Activated T-helper 2 cell treated with anti-CD3 and anti-CD28 coated beads, Interferon-gamma antibody, Interleukin-2, Interleukin-4, amounts not matched to agents 10 μg/mL and 5 μg/mL and 100 μg/mL, durations not matched to agents 14 hours and 24 hours and 36 hours (primary cell): ENCODE results near the gene IRF2BP1. TPM values are rescaled to one million over a fixed set of nuclear protein-coding genes. Genes with fewer than 3 reads are reported as not detected.

Experiments
- DNase-seq: peaks from one replicate; pipeline ENCODE4 v3.0.0; 2021; ENCODE audit warnings: low spot score
- H3K27ac Mint-ChIP-seq: one replicate; pipeline ENCODE4 v1.8.0; 2021; ENCODE audit warnings: mixed read lengths
- H3K27me3 Mint-ChIP-seq: one replicate; pipeline ENCODE4 v1.8.0; 2021; ENCODE audit warnings: low read depth, mixed read lengths
- H3K36me3 Mint-ChIP-seq: one replicate; pipeline ENCODE4 v1.8.0; 2021; ENCODE audit warnings: low read depth, mixed read lengths
- H3K4me1 Mint-ChIP-seq: one replicate; pipeline ENCODE4 v1.8.0; 2021; ENCODE audit warnings: low read depth, mixed read lengths
- H3K4me3 Mint-ChIP-seq: one replicate; pipeline ENCODE4 v1.8.0; 2021; ENCODE audit warnings: low read depth, mild to moderate bottlenecking, moderate library complexity, mixed read lengths
- H3K9me3 Mint-ChIP-seq: one replicate; pipeline ENCODE4 v1.8.0; 2021; ENCODE audit warnings: mixed read lengths
- intact Hi-C: fragments of 100-400 bp; cut with micrococcal nuclease; formaldehyde crosslinking; loops from one replicate; pipeline ENCODE4 v1.15.1; 2023
- total RNA-seq: library from RNA; stranded (reverse); gene quantifications from 2 replicates; pipeline ENCODE4 v1.2.3, GENCODE V29; 2022

IRF2BP1 gene
- total RNA-seq, 1 donor from 2014 or later = 17.1 TPM

- peaks cover 5% of the 10 kb centered on the region for H3K27me3 Mint-ChIP-seq
- H3K27ac Mint-ChIP-seq = no peak overlapping the region
- peaks cover 31% of the 10 kb centered on the region for H3K4me1 Mint-ChIP-seq
- H3K4me3 Mint-ChIP-seq = no peak overlapping the region
- intact Hi-C loops = loop anchor here (2.0 kb wide), 1 partner anchor 15 kb away; the partner anchor contains the start of gene MYPOP
- no peaks in the 10 kb centered on the region for H3K36me3 Mint-ChIP-seq
- no peak for DNase-seq
- no peaks in the 10 kb centered on the region for H3K9me3 Mint-ChIP-seq
These were observed 31.6 kb upstream of the IRF2BP1 start for GRCh38 chr19:45917421-45918091.

DNA sequence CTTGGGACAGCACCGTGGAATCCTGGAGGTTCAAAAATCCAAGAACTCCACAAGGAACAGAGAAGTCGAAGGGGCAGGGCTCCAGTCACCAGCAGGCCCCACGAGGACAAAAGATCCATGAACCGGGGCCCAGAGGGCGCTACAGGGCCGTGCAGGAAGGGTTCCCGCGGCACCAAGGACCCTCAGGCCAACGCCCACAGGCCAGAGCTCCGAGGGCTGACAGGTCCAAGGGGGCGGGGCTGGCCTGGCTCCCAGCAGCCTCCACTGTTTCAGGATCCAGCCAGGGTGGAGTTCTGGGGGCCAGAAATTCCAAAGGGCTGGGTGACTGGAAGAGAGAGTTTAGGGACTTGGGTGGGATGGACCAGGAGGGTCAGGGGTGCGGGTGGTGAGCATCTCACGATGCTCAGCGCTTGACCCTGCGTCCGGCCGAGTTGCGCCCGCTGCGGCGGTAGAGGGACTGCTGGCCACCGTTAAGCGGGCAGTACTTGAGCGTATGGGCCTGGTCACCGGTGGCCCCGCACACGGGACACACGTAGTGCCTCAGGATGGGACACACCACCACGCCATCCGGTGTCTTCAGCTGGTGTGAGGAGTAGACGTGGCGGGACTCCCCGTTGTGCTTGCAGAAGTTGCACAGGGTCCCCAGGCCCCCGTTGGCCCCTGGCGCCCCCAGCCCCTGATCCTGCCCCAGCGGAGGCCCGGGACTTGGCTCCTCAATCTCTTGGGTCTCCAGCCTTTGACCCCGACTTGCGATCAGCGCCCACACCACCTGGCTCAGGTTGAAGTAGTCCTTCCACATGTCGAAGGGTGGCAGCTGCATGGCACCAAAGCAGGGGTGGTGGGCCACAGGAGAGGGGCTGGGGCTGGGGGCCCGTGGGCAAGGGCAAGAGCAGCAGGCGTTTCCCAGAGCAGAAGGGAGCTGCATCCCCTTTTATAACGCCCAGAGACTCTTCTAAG lies 28.2 kb upstream of the IRF2BP1 start, which contains the start of gene NANOS2:
Gene NANOS2, minus strand, starts transcription at position 905 of the 957 bp plus-strand sequence. Its CDS starts 85 bp downstream, at position 820.
- no peak within 1 kb of the TSS for H3K4me3 Mint-ChIP-seq

GRCh38 chr19:45911291-45911690 lies 25.4 kb upstream of the IRF2BP1 start:
- intact Hi-C loops = no loop called here
- no peak overlapping the region for H3K4me3 Mint-ChIP-seq
- peaks cover 6% of the 10 kb centered on the region for H3K4me1 Mint-ChIP-seq
- no peaks in the 10 kb centered on the region for H3K36me3 Mint-ChIP-seq
- H3K9me3 Mint-ChIP-seq = no peaks in the 10 kb centered on the region
- peaks cover 13% of the 10 kb centered on the region for H3K27me3 Mint-ChIP-seq
- H3K27ac Mint-ChIP-seq = no peak overlapping the region
- DNase-seq = no peak

More for the DNA sequence above, 28.2 kb upstream of the IRF2BP1 start, which contains the start of gene NANOS2:
- Mint-ChIP-seq H3K4me1 (peaks cover 17% of the 10 kb centered on the region), H3K27ac (no peak within 1 kb of the TSS), H3K36me3 (no peaks in the 10 kb centered on the region), H3K27me3 (peaks cover 13% of the 10 kb centered on the region), H3K9me3 (no peaks in the 10 kb centered on the region)
- no peak for DNase-seq
- intact Hi-C loops = no loop called here

- intact Hi-C loops = no loop called here
- Mint-ChIP-seq H3K36me3 (no peaks in the 10 kb centered on the region), H3K27ac (no peak overlapping the region), H3K4me1 (peaks cover 5% of the 10 kb centered on the region), H3K4me3 (no peak overlapping the region), H3K27me3 (peaks cover 13% of the 10 kb centered on the region), H3K9me3 (no peaks in the 10 kb centered on the region)
- DNase-seq = no peak
These were observed 23.0 kb upstream of the IRF2BP1 start for GRCh38 chr19:45908956-45909355.

GRCh38 chr19:45906221-45906620 lies 20.3 kb upstream of the IRF2BP1 start:
- no peaks in the 10 kb centered on the region for H3K36me3 Mint-ChIP-seq
- intact Hi-C loops = no loop called here

GRCh38 chr19:45905011-45905410 lies 19.1 kb upstream of the IRF2BP1 start:
- Mint-ChIP-seq H3K4me3 (no peak overlapping the region), H3K9me3 (no peaks in the 10 kb centered on the region), H3K27ac (no peak overlapping the region), H3K27me3 (peaks cover 3% of the 10 kb centered on the region), H3K4me1 (peaks cover 13% of the 10 kb centered on the region), H3K36me3 (peaks cover 10% of the 10 kb centered on the region)
- no peak for DNase-seq
- intact Hi-C loops = no loop called here

More at GRCh38 chr19:45906221-45906620, 20.3 kb upstream of the IRF2BP1 start:
- no peak overlapping the region for H3K4me3 Mint-ChIP-seq
- DNase-seq = no peak
- peaks cover 7% of the 10 kb centered on the region for H3K4me1 Mint-ChIP-seq
- H3K27me3 Mint-ChIP-seq = peaks cover 6% of the 10 kb centered on the region
- no peak overlapping the region for H3K27ac Mint-ChIP-seq
- H3K9me3 Mint-ChIP-seq = no peaks in the 10 kb centered on the region

DNA sequence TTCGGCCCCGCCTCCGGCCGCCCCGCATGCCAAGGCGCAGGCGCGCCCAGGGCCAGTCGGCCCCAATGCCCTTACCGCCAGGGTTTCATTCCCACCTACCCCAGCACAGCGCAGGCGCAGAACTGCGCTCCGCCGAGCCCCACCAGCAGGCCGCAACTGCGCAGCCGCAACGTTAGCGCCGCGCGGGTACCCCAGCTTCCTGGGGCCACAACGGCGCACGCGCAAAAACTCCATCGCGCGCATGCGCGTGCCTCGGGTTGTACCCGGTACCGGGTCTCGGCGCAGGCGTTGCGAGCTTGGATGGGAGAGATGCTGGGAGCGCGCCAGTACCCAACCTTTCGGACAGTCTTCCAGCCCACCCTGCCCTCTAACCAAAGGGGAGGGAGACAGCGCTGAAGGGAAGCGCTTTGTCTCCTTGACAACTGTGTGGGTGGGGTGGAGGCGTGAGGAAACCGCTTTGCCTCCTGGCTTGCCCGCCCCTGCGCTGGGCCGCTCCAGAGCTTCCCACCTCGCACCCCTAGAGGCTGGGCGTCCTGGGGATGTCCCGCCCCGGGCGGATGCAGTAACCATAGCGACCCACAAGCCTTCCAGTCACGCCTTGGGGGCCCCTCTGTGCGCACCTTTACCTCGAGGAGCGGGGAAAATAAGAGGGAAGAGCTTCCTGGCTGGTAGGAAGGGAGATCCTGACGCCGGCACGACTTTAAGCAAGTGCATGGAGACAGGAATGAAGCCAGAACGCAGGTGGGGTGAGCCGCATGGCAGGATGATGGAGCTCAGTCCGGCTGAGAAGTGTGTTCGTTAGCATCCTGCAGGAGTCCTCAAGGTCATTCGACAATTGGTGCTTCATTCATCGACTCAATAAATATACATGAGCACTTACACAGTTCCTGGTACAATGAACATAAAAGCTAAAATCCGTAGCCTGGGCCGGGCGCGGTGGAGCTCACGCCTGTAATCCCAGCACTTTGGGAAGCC lies 17.0 kb upstream of the IRF2BP1 start:
- DNase-seq = peak; percentile 100
- Mint-ChIP-seq H3K4me3 (peak overlapping the region; percentile 93), H3K4me1 (peaks cover 8% of the 10 kb centered on the region), H3K9me3 (no peaks in the 10 kb centered on the region), H3K27ac (peak overlapping the region; percentile 69), H3K27me3 (no peaks in the 10 kb centered on the region), H3K36me3 (peaks cover 24% of the 10 kb centered on the region)
- intact Hi-C loops = loop anchor here (1.0 to 5.0 kb wide), 4 partner anchors 14 to 94 kb away; partner anchors contain the start of genes CCDC61, IRF2BP1 and SYMPK

DNA sequence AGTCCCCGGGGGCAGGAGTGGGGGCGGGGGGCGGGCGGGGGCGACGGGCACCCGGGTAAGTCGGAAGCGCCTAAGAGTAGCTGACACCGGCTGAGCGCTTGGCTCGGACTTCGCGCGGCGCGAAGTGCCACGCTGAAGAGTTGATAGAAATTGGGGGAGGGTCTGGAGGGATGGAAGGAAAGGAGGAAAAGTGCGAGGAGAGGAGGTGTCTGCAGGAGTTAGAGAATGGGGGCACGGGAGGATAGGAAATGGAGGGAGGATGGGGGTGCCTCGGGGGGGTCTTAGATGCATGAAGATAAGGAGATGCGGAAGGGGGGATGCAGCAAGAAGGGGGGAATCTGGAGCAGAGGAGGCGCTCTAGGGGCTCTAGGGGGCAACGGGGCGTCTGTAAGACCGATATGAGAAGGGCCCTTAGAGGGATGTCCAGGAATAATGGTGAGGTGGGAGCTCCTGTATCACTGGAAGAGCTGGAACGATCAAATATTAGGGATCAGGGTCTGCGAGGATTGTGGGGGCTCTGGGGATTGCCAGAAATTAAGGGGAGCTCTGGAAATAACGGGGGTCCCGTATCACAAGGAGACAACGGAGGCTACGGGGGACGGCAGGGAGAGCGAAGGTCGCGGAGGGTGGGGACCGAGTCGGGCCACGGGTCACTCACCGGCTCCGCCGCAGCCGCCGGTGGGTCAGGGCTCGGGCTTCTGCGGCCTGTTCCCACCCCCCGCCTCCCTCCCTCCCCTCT lies 16.1 kb upstream of the IRF2BP1 start, which contains the start of gene MYPOP:
Gene MYPOP, minus strand, starts transcription at position 702 of the 739 bp plus-strand sequence. CDS start 840 bp downstream, outside the sequence.
- Mint-ChIP-seq H3K27ac (peak within 1 kb of the TSS; percentile 79), H3K4me1 (peaks cover 8% of the 10 kb centered on the region), H3K36me3 (peaks cover 24% of the 10 kb centered on the region), H3K4me3 (peak within 1 kb of the TSS; percentile 93), H3K27me3 (no peaks in the 10 kb centered on the region), H3K9me3 (no peaks in the 10 kb centered on the region)
- intact Hi-C loops = loop anchor here (1.0 to 5.0 kb wide), 4 partner anchors 15 to 95 kb away; partner anchors contain the start of genes CCDC61, IRF2BP1 and SYMPK
- no peak for DNase-seq

DNA sequence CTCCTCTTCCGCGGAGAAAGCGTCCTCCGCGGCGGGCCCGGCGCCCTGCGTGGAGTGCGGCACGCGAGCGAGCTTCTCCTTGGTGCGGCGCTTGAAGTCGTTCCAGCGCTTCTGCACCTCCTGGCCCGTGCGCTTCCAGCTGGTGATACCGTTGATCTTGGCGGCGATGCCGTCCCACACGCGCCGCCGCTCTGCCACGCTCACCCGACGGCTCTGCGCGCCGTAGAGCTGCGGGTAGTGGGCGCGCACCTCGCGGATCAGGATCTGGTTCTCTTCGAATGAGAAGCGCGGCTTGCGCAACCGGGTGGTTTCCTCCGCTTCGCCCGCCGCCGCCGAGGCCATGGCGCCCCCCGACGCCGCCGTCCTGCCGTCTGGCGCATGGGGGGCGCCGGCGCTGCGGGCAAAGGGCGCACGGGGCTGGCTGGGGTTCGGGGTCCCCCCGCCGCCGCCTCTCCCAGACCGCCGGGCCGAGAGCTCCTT lies 15.5 kb upstream of the IRF2BP1 start:
- Mint-ChIP-seq H3K4me3 (no peak overlapping the region), H3K27ac (no peak overlapping the region), H3K36me3 (peaks cover 24% of the 10 kb centered on the region), H3K4me1 (peaks cover 8% of the 10 kb centered on the region), H3K27me3 (no peaks in the 10 kb centered on the region), H3K9me3 (no peaks in the 10 kb centered on the region)
- DNase-seq = no peak
- intact Hi-C loops = loop anchor here (5.0 kb wide), 1 partner anchor 96 kb away; the partner anchor contains the start of gene CCDC61

DNA sequence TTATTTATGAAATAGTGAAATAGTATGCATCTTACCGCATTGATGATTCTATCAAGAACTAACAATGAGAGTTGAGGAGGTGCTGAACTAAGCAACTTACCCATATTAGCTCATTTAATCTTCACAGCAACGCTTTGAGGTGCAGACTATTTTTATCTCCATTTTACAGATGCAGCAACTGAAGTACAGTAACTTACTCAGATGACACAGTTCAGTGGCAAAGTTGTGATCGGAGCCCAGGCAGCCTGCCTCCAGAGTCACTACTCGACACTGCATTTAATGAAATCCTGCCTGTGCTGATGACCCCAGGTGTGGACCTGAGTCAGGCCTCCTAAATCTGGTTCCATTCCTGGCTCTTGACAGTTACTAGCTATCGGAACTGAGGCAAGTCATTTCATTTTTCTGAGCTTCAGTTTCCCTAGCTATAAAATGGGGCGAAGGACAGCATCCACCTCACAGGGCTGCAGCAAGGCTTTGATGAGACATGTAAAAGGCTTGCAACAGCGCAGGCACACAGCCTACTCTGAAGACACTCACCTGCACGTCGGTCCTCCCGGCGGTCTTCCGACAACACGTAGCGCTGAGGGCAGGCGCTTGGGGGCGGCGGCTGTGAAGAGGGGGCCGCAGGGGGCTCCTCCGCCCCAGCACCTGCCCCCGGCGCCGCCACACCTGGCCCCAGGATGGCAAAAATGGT lies 14.9 kb upstream of the IRF2BP1 start:
- H3K27ac Mint-ChIP-seq = no peak overlapping the region
- H3K4me3 Mint-ChIP-seq = peak overlapping the region; percentile 45
- peaks cover 8% of the 10 kb centered on the region for H3K4me1 Mint-ChIP-seq
- no peak for DNase-seq
- H3K36me3 Mint-ChIP-seq = peaks cover 24% of the 10 kb centered on the region
- H3K9me3 Mint-ChIP-seq = no peaks in the 10 kb centered on the region
- H3K27me3 Mint-ChIP-seq = no peaks in the 10 kb centered on the region
- intact Hi-C loops = loop anchor here (5.0 kb wide), 1 partner anchor 96 kb away; the partner anchor contains the start of gene CCDC61
